Type B pancreatic cell (in vitro differentiated cells): ENCODE data around the gene KRAS. TPM values are rescaled to one million over a fixed set of nuclear protein-coding genes. Genes with fewer than 3 reads are reported as not detected.
A peak's percentile ranks its signal among the peaks of the same experiment; 100 is the strongest.

Source experiments
- DNase-seq: peaks from one replicate; pipeline ENCODE4 v3.0.0; 2021; ENCODE audit warnings: mixed read lengths; ENCODE audit not compliant: unreplicated experiment; ENCODE audit errors: extremely low spot score
- H3K27ac Mint-ChIP-seq: 2 replicates; pipeline ENCODE4 v1.8.0; 2021; ENCODE audit warnings: mild to moderate bottlenecking, mixed read lengths
- H3K27me3 Mint-ChIP-seq: 2 replicates; pipeline ENCODE4 v1.8.0; 2021; ENCODE audit warnings: mixed read lengths
- H3K36me3 Mint-ChIP-seq: 2 replicates; pipeline ENCODE4 v1.8.0; 2021; ENCODE audit warnings: mixed read lengths
- H3K4me1 Mint-ChIP-seq: one replicate; pipeline ENCODE4 v1.8.0; 2021; ENCODE audit warnings: mixed read lengths; ENCODE audit not compliant: unreplicated experiment
- H3K4me3 Mint-ChIP-seq: 2 replicates; pipeline ENCODE4 v1.8.0; 2021; ENCODE audit warnings: mild to moderate bottlenecking, mixed read lengths
- H3K9me3 Mint-ChIP-seq: 2 replicates; pipeline ENCODE4 v1.8.0; 2021; ENCODE audit warnings: mixed read lengths
- total RNA-seq: library from RNA; stranded (reverse); gene quantifications from 2 replicates; pipeline ENCODE4 v1.2.1, GENCODE V29; 2021; ENCODE audit warnings: low replicate concordance
- TF ChIP-seq, protein P1 (sequence below): fragments of 200-600 bp; sonication (generic); conservative IDR thresholded peaks from 2 replicates; pipeline ENCODE4 v1.5.0; 2021; ENCODE audit warnings: antibody characterized with exemption, mild to moderate bottlenecking

KRAS gene
- total RNA-seq, 1 donor from 2014 or later: 37.4 TPM

- no peaks in the 10 kb centered on the region for H3K4me1 Mint-ChIP-seq
- H3K36me3 Mint-ChIP-seq: no peaks in the 10 kb centered on the region
- H3K27me3 Mint-ChIP-seq: no peaks in the 10 kb centered on the region
- no peak overlapping the region for H3K27ac Mint-ChIP-seq
- H3K9me3 Mint-ChIP-seq: no peaks in the 10 kb centered on the region
- H3K4me3 Mint-ChIP-seq: no peak overlapping the region
- DNase-seq: no peak
- TF ChIP-seq, protein P1, sequence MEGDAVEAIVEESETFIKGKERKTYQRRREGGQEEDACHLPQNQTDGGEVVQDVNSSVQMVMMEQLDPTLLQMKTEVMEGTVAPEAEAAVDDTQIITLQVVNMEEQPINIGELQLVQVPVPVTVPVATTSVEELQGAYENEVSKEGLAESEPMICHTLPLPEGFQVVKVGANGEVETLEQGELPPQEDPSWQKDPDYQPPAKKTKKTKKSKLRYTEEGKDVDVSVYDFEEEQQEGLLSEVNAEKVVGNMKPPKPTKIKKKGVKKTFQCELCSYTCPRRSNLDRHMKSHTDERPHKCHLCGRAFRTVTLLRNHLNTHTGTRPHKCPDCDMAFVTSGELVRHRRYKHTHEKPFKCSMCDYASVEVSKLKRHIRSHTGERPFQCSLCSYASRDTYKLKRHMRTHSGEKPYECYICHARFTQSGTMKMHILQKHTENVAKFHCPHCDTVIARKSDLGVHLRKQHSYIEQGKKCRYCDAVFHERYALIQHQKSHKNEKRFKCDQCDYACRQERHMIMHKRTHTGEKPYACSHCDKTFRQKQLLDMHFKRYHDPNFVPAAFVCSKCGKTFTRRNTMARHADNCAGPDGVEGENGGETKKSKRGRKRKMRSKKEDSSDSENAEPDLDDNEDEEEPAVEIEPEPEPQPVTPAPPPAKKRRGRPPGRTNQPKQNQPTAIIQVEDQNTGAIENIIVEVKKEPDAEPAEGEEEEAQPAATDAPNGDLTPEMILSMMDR: no peak
Observed at GRCh38 chr12:25162866-25163265, 87.9 kb downstream of the KRAS start.

GRCh38 chr12:25156061-25156460 is 94.7 kb downstream of the KRAS start:
- TF ChIP-seq, protein P1: no peak
- no peak for DNase-seq
- Mint-ChIP-seq H3K27ac (no peak overlapping the region), H3K4me1 (no peaks in the 10 kb centered on the region), H3K9me3 (no peaks in the 10 kb centered on the region), H3K27me3 (no peaks in the 10 kb centered on the region), H3K4me3 (no peak overlapping the region), H3K36me3 (no peaks in the 10 kb centered on the region)

DNA sequence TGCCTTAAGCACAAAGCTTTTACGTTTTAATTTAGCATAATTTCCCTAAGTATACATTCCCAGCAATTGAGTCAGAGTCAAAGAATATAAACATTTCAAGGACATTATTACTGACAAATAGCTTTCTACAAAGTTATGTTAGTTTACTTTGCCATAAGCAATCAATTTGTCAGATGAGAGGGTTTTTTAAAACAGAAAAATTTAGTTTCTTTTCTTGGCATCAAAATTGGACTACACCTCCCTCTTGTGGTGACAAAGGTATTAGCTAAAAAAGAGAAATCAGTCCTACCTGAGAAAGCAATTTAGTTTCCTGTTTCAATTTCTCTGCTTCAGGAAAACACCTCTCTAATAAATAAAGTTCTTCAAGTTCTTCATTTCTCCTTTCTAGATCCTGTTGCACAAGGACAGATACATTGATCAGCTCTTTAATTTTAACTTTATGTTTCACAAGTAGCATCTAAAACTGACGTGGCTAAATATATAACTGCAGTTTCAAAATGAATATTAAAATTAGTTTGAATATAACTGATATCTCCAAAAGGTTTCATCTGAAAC is 95.6 kb downstream of the KRAS start:
- no peak for DNase-seq
- Mint-ChIP-seq H3K9me3 (no peaks in the 10 kb centered on the region), H3K27me3 (no peaks in the 10 kb centered on the region), H3K4me1 (no peaks in the 10 kb centered on the region), H3K4me3 (no peak overlapping the region), H3K36me3 (no peaks in the 10 kb centered on the region), H3K27ac (peak overlapping the region; percentile 39)
- TF ChIP-seq, protein P1: peak; percentile 85

Other genes starting within 250 kb of the KRAS start
- gene DNAI7, start 55.8 kb downstream of the KRAS start, total RNA-seq: 1.4 and 1.8 TPM in 2 replicates
- gene ETFRF1, start 55.7 kb downstream of the KRAS start, total RNA-seq: 14.2 and 33.6 TPM in 2 replicates